DMS53 treated with DMSO at 0.1 percent for 48 hours (cell line): Measurements from ENCODE around the gene KCNN4.
"Not testable (repeated sequence)": the region's sequence is repeated elsewhere in the genome, so short reads cannot be mapped to it uniquely, and the experiment has no call there.

Experiments
- DNase-seq: peaks from one replicate; lab custom pipeline; 2025; ENCODE audit not compliant: unreplicated experiment; lab: John Stamatoyannopoulos, UW

The KCNN4 gene

DNA sequence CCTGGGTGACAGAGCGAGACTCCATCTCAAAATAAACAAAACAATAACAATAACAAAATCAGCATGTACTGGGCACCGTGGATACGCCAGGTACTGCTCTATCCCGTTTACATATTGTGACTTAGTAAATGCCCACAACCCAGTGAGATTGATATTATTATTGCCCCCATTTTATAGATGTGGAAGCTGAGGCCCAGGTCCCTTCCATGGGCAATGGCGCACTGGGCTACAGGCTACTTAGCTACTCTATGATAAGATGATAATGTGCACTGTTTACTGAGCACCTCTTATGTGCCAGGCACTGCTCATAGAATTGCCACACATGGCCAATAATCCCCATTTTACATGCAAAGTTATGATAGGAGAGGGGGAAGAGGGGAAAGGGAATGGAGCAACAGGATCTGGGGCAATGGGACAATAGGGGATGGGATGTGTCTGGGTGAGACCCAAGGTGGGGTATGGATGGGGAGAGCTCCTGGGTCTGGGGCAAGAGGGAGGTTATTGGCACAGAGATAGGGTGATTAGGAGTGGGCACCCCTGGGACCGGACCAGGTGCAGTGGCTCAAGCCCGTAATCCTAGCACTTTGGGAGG lies 5.4 kb downstream of the KCNN4 start:
- no peak for DNase-seq

DNA sequence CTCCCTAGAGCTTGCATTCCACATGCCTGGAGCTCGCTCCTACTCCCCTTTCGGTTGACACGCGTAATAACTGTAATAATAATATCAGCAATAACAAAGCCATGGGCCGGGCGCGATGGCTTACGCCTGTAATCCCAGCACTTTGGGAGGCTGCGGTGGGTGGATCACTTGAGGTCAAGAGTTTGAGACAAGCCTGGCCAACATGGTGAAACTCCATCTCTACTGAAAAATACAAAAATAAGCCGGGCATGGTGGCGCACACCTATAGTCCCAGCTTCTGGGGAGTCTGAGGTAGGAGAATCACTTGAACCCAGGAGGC lies 5.9 kb downstream of the KCNN4 start:
- DNase-seq, result not testable (repeated sequence)

DNA sequence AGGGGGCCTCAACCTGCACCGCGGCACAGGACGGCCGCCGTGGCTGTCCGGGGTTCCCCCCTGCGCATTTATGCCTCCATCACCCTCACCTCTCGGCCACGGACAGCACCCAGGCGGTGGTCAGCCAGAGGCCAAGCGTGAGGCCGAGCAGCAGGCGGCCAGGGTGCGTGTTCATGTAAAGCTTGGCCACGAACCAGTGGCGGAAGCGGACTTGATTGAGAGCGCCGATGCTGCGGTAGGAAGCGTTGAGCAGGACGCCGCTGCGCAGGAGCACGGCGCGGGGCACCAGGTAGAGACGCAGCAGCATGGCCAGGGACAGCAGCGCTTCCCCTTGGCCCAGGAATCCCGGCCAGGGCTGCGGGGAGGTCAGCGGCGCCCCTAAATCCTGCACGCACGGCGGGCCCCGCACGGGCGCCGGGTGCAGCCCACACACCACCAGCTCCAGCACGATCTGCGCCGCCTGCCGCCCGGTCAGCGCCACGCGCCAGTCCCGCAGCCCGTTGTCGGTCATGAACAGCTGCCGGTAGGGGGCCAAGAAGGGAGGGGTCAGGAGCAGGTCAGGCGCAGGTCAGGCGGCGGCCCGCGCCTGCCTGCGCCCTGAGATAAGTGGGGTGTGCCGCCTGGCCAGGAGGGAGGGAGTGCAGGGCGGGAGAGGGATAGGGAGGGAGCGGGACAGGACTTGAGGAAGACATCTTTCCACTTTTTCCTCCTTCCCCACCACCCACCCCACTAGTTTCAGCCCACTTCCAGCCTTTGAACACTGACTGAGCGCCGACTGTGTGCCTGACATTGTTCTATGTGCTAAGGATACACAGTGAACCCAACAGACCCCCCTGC lies 6.5 kb downstream of the KCNN4 start:
- DNase-seq, result no peak

DNA sequence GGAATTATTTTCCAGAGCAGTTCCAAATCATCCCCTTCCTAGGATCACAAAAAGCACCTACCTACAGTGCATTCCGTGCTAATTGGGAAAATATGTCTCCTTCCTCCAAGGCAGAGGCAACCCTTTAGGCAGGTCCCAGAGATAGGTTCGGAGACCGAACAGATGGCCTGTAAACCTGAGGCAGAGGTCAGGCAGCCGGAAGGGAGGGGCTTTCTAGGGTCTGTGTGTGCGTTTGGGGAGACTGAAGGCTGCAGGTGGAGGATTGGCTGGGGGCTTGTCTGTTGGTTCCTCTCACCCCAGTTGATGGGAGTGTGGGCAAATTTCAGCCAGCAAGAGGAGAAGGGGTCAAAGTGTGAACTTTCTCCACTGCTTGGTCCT lies 7.1 kb downstream of the KCNN4 start:
- no peak for DNase-seq

DNA sequence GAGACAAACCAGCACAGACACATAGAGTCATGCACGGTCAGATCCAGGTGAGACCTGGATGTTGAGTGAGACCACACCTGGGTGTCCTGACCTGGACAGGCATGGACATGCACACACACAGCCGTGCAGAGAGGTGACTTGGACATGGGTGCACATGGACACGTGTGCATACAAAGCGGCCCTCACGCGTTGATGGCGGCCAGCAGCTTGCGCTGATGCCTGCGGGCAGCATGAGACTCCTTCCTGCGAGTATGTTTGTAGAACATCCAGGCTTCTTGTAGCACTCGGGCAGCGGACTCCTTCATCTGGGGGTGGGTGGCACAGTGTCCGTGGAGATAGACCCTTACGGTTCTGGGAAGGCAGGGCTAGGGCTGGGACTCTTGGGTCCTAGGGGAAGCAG lies 11.5 kb downstream of the KCNN4 start:
- no peak for DNase-seq

DNA sequence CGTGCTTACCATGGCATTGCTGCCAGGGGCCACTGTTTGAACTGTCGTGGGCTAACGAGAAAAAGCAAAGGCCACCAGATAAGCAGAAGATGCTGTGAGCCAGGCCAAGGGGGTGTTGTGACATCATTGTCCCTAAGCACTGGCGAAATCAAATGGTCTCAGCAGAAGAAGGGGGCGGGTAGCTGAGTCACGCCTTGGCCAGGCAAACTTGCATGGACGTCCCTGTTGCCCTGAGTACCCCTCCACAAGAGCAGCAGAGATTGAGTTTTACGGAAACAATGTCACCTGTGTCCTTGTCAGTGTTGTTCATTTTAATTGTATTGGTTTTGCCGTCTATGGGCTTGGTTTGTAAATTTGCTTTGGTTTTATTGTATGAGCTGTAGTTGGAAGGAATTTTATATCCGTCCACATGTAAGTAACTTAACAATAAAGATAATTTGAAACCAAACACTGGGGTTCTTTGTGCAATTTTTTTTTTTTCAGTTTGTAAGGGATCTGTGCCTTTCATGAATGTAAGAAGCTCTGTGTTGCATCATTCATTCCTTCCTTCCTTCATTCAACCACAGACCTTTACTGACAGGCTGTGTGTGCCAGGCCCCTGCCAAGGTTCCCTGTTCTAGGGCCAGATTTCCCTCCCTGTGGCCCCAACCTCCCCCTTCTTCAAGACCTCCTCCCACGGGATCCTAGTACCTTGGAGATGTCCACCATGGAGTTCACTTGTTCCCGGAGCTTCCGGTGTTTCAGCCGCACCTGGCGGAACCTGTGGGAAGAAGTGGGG lies 12.3 kb downstream of the KCNN4 start:
- no peak for DNase-seq

DNA sequence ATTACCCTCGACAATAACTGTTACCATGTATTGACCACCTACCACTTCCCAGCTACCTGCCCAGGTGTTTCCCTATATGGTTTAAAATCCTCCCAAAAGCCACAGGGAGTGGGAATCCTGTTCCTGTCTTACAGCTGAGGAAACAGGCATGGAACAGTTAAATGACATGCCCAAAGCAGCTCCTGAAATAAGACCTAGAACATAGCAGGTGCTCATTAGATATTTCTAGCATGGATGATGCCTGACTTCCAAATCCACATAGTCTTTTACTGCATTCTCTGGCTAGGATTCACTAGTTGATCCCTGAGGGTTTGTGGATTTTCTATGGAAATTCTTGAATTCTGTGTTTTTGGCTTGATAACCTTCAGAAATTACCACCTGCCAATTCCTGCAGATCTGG lies 13.0 kb downstream of the KCNN4 start:
- no peak for DNase-seq

DNA sequence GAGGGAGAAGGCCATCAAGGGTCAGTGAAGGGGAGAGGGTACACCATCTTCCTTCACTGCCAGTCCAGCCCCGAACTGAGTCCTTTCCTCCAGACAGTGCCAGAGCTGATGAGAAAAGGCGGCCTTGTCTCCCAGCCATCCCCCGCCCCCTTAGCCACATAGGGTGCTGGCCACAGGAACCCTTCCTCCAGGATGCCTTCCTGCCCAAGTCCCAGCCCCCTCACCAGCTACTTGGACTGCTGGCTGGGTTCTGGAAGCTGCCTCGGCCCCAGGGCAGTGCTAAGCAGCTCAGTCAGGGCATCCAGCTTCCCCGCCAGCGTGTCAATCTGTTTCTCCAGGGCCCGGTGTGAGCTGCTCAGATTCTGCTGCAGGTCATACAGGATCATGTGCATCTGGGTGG lies 13.5 kb downstream of the KCNN4 start:
- no peak for DNase-seq

DNA sequence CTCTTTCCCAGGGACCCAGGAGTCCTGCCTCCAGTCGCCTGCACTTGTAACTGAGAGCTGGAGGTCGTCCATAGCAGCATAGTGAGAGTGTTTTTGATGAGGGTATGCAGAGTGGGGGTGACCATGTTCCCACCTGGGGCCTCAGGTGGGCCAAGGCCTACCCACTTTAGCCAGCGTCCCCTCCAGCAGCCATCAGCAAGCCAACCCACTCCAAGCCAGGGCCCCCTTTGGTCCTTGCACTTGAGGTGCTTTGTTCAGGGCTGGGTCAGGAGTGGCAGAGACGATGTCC lies 14.1 kb downstream of the KCNN4 start:
- DNase-seq, result no peak

DNA sequence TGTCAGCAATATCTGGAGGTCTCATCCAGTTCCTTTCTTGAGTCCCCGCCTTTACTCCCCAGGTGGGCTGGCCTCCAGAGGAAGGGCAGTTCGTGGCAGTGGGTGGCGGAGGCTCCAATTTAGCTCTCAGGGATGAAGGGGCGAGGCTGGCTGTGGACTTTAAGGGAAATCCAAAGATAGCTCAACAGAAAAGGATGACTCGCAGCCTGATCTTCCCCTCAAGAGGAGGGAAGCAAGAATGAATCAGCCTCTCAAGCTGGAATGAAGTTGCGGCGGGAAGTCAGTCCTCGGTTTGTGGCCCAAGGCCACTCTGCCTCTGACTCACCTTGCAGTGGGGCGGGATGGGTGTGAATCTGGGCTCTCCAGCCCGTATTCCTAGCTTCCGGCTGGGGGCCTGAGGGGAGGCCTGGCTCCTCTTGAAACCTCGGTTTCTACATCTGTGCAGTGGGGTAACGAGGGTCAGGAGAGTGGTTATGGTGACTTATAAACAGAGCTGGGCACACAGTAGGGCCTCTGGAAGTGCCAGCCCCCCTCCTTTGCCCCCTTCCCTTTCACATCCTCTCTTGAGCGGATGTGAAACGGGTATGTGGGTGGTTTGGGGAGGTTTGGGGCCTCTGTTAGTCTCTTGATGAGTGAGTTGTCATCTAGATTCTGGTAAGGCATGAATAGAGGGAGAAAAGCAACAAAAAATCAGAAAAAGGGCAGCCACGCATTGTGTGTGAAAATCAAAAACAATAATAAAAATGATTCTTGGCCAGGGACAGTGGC lies 15.5 kb downstream of the KCNN4 start:
- no peak for DNase-seq

DNA sequence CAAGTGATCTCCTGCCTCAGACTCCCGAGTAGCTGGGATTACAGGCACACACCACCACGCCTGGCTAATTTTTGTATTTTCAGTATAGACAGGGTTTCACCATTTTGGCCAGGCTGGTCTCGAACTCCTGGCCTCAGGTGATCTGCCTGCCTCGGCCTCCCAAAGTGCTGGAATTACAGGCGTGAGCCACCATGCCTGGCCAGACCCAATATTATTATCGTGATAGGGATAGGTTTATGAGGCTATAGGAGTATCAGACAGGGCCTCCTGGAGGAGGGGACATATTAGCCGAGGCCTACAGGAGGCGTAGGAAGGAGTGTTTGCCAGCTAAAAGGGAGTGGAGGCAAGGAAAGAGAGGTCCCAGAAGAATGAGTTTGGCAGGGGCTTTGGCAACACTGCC lies 16.1 kb downstream of the KCNN4 start:
- not testable (repeated sequence) for DNase-seq

DNA sequence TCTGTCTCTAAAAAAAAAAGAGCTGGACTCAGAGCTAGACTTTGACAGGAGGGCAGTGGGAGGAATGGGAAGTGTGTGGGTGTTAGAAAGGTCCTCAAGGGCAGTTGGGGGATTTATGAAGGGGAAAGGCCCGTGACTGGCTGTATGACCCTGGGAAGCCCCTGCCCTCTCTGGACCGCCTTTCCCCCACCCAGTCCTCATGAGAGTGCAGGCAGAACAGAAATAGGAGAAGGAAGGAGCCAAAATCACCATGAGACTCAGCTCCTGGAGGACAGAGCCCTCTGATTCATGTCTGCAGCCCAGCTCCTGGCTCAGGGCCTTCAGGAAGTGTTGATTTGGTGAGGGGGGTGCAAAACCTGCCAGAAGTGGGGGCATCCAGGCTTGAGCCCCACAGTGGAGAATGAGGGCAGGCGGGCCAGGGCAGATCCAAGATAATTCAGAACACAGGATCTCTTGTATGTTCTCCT lies 17.3 kb downstream of the KCNN4 start:
- DNase-seq, result no peak

DNA sequence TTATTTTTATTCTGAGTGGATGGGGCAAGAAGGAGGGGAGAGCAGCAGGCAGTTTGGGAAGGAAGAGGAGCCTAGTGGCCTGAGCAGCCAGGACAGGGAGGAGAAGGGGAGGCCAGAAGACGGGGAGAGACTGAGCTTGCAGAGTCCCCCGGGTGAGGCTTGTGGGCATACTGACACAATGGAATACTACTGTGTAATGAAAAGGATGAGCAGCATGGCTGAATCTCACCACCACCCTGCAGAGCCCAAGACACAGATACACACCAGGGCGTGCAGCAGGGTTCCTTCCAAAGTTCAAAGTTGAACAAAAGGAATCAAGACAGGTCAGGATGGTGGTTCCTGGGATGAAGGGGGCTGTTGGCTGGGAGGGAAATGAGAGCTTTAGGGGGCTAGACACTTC lies 18.0 kb downstream of the KCNN4 start:
- DNase-seq, result no peak

DNA sequence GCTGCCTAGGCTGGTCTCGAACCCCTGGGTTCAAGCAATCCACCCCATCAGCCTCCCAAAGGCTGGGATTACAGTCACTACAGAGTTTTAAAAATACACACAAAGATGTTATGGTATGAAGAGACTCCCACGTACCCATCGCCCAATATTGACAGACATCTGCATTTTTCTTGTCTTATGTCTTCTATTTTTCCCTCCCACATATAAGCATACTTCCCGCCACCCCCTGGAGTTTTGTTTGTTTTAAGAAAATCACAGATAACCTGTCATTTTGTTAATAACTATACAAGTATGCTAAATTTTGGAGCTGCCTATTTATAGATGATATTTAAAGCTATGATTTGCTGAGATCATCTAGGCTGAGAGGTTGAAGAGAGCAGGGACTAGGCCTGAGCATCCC lies 19.8 kb downstream of the KCNN4 start:
- no peak for DNase-seq

DNA sequence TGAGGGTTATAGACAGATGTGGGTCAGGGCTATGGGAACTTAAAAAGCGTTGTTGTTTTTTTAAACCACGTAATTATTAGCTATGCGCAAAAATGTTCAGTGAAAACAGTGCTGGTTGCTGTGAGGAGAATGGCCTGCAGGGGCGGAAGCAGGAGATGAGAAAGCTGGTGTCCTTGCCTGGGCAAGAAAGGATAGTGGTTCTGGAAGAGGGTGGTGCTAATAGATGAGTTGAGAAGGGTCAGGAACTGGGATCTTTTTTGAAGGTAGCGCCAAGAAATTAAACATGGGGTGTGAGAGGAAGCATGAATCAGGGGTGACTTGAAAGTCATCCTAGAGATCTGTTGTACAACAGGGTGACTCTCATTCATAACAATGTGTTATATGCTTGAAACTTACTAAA lies 21.3 kb downstream of the KCNN4 start:
- DNase-seq, result no peak

DNA sequence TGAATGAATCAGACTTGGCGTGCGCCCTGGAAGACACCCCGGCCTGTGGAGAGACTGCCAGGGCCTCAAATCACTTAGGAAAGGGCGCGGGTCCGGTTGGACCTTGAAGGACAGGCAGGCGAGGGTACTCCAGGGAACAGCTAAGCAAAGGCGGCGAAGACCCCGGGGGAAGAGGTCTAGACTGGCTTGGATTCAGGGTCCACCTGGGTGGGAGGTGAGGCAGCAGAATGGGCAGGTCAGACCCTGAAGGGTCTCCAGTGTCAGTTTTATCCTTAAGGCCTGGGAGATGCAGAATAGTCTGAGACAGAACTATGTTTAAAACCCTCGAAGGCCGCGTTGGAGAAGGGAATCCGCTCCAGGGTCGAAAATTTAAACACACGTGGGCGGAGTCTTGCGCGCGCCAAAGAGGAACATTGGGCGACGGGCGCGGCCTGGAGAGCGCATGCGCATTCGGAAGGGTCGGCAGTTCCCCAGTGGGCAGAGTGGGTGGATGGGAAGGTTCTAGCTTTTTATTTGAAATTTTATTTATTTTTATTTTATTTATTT lies 25.4 kb downstream of the KCNN4 start:
- peak; percentile 53 for DNase-seq

DNA sequence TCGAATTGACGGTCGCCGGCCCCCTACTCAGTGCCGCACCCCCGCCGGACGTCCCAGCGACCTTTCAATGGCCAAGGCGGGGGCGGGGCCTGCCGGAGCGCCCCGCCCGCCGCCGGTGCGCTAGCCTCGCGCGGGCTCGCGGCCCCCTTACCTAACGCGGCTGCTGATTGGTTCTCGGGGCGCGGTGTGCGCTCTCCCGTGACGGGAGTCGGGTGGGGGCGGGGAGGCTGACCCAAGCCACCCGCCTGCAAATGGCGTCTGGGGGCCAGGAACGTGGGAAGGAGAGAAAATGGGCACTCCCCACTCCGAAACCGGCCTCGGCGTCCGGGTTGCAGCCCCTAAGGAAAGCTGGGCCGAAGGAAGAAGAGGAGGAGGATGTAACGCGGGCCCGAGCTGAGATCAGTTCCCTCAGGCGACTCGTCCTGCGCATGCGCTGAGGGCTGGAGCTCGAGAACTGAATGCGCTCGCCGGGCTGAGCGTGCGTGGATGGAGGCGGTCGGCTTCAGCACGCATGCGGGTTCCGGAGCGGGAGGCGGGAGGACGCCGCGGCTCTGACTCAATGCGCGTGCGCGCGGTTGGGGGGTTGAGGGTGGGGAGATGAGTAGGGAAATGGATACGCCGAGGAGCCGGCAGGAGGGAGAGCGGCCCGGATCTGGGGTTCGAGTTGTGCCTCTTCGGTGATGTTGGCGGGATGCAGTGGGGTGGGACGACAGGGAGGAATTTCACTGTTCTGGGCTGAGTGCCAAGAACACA lies 26.1 kb downstream of the KCNN4 start, which contains the start of gene SMG9:
Gene SMG9, minus strand, starts transcription at position 460 of the 753 bp plus-strand sequence. CDS start 4,221 bp downstream, outside the sequence.
- DNase-seq, result peak; percentile 93

DNA sequence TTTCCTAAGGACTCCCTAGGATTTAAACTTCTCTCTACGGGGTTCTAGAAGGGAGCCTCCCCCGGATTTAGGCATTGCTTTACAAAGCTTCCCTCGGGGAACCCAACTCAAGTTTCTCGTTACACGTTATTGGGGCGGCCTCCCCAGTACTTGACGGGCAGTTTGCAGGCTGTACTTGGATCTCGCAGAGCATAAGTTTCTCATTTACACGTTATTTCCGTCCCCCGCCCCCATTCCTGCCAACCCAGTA lies 26.6 kb downstream of the KCNN4 start:
- DNase-seq, result peak; percentile 16

DNA sequence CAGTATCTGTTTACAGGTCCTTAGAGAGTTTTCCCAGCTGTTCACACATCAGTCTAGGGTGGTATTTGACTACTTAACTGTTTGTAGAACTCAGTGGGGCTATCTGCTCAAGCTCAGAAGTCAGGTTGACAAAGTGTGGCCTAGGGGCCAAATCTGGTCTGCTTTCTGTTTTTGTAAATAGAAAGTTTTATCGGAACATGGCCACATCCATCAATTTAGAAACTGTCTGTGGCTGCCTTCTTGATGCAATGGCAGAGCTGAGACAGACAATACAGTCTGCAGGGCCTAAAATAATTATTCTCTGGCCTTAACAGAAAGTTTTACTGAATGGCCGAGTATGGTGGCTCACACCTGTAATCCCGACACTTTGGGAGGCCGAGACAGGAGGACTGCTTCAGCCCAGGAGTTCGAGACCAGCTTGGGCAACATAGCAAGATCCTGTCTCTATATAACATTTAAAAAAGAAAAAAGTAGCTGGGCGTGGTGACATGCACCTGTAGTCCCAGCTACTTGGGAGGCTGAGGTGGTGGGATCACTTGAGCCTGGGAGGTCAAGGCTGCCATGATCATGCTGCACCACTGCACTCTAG lies 28.4 kb downstream of the KCNN4 start:
- DNase-seq, result no peak

DNA sequence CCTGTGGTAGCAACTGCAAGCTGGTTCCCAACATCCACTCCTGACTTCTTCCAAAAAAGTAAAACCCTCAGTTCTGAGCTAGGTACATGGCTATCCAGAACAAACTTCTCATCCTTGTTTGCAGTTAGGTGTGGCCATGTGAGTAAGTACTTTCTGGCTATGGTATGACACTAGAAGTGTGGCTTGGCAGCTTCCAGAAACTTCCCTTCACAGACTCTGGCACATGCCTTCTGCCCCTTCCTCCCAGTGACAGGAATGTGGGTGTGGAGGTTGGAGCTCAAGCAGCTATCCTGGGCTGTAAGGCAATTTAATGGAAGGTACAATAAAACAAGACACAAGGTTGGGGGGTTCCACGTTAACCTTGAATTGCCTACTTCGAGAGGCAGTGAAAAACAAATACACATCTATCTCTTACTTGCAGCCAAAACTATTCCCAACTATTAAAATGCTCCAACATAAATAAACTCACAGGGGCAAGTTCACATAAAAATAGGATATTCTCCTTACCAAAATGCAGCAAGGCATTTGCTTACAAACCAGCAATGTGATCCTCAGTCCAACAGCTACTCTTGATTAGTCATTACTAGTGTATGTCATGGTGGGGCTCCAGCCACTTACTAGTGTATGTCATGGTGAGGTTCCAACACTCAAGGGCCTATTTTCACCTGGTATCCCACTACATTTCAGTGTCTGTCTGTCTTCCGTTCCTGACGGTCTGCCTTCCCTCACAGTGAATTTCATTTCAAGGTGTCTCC lies 29.1 kb downstream of the KCNN4 start:
- peak; percentile 8 for DNase-seq
